Rectal smooth muscle tissue (tissue), 1 donor: ENCODE data around the gene PARD3.
"Not testable (repeated sequence)": the region's sequence is repeated elsewhere in the genome, so short reads cannot be mapped to it uniquely, and the experiment has no call there.

ENCODE experiments used
- H3K27ac ChIP-seq: one replicate; pipeline ENCODE4 v1.7.0; 2013; ENCODE audit warnings: low read depth, low read length, inconsistent platforms
- H3K27me3 ChIP-seq: one replicate; pipeline ENCODE4 v1.7.0; 2013; ENCODE audit warnings: low read length; ENCODE audit not compliant: control insufficient read depth, insufficient read depth
- H3K36me3 ChIP-seq: one replicate; pipeline ENCODE4 v1.7.0; 2013; ENCODE audit warnings: low read length; ENCODE audit not compliant: control insufficient read depth, insufficient read depth
- H3K4me1 ChIP-seq: one replicate; pipeline ENCODE4 v1.7.0; 2013; ENCODE audit warnings: low read length; ENCODE audit not compliant: control insufficient read depth, insufficient read depth
- H3K4me3 ChIP-seq: one replicate; pipeline ENCODE4 v1.7.0; 2013; ENCODE audit warnings: low read length
- H3K9ac ChIP-seq: one replicate; pipeline ENCODE4 v1.7.0; 2013; ENCODE audit warnings: low read length

The PARD3 gene

DNA sequence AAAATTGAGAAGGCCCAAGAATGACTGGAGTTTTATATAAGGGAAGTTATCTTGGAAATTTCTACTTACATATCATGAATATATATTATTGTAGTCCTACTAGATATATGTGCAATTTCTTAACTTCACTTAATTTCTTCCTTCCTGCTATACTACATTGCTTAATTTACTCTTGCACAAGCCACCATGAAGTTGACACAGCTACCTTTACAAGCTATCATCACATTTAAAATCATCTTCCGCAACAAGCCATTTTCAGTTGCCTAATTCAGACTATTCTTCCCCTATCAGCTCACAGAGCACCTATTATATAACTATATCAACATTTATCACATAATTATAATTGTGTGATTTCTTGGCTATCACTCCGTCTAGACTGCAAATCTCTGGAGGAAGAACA lies 418.4 kb downstream of the PARD3 start:
- no peak overlapping the region for H3K27ac ChIP-seq
- H3K4me3 ChIP-seq = no peak overlapping the region
- H3K36me3 ChIP-seq = no peaks in the 10 kb centered on the region
- H3K27me3 ChIP-seq = no peaks in the 10 kb centered on the region
- H3K9ac ChIP-seq = no peak overlapping the region
- no peaks in the 10 kb centered on the region for H3K4me1 ChIP-seq

DNA sequence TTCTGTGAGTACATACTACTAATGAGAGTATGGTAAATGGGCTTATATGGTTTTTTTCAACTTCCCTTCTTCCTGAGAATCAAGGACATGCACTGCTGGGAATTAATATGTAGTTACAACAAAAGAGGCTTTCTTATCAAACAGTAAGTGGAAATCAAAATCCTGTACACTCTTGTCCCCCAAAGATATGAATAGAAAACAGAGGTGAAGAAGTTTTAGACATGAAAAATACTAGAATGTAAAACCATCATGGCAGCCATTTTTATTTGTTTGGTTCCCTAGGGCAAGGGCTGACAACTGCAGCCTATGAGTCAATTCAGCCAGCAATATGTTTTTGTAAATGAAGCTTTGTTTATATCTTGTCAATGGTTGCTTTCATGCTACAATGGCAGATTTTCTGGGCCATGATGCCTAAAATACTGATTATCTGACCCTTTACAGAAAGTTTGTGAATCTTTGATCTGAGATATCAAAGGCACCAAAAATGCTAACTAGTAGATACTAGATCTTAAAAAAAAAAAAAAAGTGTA lies 422.4 kb downstream of the PARD3 start:
- no peak overlapping the region for H3K4me3 ChIP-seq
- H3K4me1 ChIP-seq = peaks cover 3% of the 10 kb centered on the region
- no peak overlapping the region for H3K27ac ChIP-seq
- H3K36me3 ChIP-seq = no peaks in the 10 kb centered on the region
- H3K27me3 ChIP-seq = no peaks in the 10 kb centered on the region
- no peak overlapping the region for H3K9ac ChIP-seq

DNA sequence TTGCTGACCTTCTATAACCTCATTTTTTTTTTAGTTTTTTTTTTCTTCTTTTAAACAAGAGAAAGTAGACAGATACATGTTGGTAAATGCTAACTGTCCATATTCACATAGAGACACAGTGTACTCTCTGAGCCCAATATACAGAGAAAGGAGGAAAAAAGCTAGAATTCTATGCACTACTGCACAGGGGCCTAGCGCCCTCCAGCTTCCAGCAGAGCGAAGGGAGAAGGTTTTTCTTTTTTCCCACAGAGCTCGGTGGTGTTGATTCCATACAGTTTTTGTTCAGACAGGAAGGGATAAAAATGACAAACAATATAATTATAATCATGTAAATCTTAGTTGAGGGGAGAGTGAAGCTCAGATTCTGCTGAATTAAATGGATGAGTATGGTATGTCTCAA lies 423.9 kb downstream of the PARD3 start:
- not testable (repeated sequence) for H3K4me1 ChIP-seq, H3K27ac ChIP-seq, H3K4me3 ChIP-seq, H3K27me3 ChIP-seq, H3K36me3 ChIP-seq, H3K9ac ChIP-seq

DNA sequence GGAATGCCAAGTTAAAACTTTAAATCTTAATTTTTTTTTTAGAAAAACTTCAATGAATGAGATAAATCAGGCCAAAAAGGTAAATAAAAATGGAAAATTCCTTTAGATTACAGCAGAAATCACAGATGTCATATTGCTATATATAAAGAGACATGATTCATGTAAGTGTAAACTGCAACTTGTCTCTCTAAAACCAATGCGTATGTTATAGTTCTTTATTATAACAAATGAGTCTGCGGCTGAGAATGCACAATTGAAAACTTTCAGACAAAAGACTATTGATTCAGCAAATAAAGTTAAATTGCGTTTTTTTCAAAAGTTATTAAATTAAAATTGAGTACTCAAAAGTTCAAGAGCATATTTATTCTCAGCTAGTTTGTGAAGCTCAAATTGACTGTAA lies 425.3 kb downstream of the PARD3 start:
- peaks cover 3% of the 10 kb centered on the region for H3K4me1 ChIP-seq
- H3K27ac ChIP-seq = no peak overlapping the region
- no peak overlapping the region for H3K9ac ChIP-seq
- no peak overlapping the region for H3K4me3 ChIP-seq
- no peaks in the 10 kb centered on the region for H3K27me3 ChIP-seq
- no peaks in the 10 kb centered on the region for H3K36me3 ChIP-seq

DNA sequence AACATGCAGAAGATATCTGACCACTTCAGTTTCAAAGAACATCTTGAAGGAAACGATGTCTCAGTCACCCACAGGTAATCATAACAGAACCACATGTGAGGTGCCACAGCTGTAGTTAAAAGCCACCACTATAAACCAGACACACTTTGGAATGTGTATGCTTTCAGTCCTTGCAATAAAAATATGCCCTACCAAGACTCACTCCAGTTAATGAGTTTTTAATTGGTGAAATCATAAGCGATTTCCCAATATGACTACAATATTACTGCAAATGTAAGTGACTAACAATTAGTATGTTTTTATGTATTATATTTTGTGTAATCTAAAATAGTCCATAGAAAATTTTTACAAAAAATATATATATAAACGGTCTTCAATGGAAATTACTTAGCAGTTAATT lies 428.2 kb downstream of the PARD3 start:
- H3K9ac ChIP-seq = no peak overlapping the region
- no peaks in the 10 kb centered on the region for H3K36me3 ChIP-seq
- H3K27me3 ChIP-seq = no peaks in the 10 kb centered on the region
- no peak overlapping the region for H3K27ac ChIP-seq
- H3K4me3 ChIP-seq = no peak overlapping the region
- H3K4me1 ChIP-seq = peaks cover 3% of the 10 kb centered on the region

DNA sequence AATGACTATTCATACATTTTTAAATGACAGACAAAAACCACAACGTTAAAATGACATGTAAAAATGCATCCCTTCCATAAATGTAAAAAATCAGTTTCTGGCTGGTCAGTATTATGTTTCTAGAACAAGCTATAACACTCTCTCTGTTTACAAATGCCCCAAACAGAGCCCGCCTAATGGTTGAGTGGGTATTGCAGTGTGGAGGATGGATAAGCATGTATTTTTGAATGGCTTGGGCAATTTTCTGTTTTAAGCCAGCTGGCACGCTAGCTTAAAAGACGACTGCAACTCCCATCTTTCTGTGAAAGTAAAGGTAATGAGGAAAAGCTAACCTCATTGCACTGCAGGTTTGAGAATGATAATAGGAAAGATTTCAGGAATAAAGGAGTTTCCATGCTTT lies 430.7 kb downstream of the PARD3 start:
- Histone ChIP-seq H3K36me3 (no peaks in the 10 kb centered on the region), H3K27me3 (no peaks in the 10 kb centered on the region), H3K9ac (no peak overlapping the region), H3K4me3 (no peak overlapping the region), H3K4me1 (peaks cover 3% of the 10 kb centered on the region), H3K27ac (no peak overlapping the region)

DNA sequence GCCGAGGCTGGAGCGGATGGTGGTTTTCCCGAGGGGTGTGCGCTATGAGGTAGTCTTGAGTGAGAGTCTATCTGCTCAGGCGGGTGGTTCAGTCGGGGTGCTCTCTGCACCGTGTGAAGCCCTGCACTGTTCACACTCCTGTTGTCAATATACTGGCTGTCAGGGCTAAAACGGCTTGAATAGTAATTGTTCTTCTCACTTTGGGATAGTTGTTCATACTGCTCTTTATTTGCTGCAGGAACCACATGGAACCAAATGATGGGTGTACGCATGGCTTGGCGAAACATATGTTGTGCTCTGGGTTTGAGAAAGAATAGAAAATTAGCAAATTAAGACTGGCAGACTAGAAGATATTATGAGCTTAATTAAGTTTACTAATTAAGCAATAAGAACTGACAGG lies 432.5 kb downstream of the PARD3 start:
- Histone ChIP-seq H3K4me3 (no peak overlapping the region), H3K36me3 (no peaks in the 10 kb centered on the region), H3K4me1 (no peaks in the 10 kb centered on the region), H3K27me3 (no peaks in the 10 kb centered on the region), H3K27ac (no peak overlapping the region), H3K9ac (no peak overlapping the region)

DNA sequence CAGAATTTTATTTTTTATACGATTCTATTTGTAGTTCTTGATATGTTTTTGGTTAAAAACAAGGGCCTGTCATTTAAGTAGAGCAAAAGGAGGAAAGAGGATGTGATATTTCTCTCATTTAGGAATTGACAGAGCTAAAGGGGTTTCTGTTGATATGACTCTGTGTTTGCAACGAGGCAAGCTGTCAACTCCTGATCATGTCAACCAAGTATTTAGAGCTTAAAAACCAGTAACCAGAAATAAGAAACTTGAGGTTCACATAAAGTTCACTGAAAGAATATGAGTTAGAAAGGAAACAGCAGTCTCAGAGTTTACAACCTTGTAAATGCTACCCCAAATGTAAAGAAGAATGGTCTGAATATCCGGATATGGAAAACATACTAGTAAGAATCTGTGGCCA lies 434.2 kb downstream of the PARD3 start:
- Histone ChIP-seq H3K36me3 (no peaks in the 10 kb centered on the region), H3K27ac (no peak overlapping the region), H3K27me3 (no peaks in the 10 kb centered on the region), H3K9ac (no peak overlapping the region), H3K4me3 (no peak overlapping the region), H3K4me1 (no peaks in the 10 kb centered on the region)

DNA sequence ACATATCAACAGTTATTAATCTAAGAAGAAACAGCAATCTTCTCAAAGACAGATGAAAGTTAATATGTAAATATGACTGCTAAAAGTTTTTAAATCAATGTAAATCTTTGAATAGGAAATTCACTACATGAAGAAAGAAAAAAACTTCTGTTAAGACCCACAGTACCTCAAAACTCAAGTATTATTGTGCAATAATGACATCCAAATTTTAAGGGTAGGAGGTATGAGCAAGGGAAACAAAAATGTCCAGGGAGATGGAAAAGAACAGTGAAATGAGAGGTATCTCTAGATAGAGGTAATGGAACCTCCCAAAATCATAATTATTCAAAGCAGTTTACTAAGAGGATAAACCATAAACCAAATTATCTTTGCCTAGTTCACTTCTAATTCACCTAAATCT lies 436.8 kb downstream of the PARD3 start:
- H3K9ac ChIP-seq = no peak overlapping the region
- H3K36me3 ChIP-seq = no peaks in the 10 kb centered on the region

DNA sequence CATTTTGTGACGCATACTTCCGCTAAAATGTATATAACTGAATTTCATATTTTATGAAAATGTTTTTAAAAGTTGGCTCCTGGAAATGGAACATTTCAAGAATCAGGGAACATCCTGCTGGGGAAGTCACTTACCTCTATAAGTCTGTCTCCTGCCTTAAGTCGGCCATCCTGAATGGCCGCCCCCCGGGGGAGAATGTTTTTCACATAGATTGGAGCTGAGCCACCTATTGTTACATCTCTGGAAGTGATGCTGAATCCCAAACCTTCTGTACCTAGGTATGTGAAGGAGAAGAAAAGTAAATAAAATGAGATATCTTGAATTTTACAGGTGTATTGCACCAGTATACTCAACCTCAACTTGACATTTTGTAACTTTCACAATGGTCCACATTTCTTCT lies 437.3 kb downstream of the PARD3 start:
- Histone ChIP-seq H3K4me3 (no peak overlapping the region), H3K9ac (no peak overlapping the region), H3K36me3 (no peaks in the 10 kb centered on the region), H3K27me3 (no peaks in the 10 kb centered on the region), H3K27ac (no peak overlapping the region), H3K4me1 (no peaks in the 10 kb centered on the region)

More for the DNA sequence above, 436.8 kb downstream of the PARD3 start:
- Histone ChIP-seq H3K4me3 (no peak overlapping the region), H3K4me1 (no peaks in the 10 kb centered on the region), H3K27me3 (no peaks in the 10 kb centered on the region), H3K27ac (no peak overlapping the region)

DNA sequence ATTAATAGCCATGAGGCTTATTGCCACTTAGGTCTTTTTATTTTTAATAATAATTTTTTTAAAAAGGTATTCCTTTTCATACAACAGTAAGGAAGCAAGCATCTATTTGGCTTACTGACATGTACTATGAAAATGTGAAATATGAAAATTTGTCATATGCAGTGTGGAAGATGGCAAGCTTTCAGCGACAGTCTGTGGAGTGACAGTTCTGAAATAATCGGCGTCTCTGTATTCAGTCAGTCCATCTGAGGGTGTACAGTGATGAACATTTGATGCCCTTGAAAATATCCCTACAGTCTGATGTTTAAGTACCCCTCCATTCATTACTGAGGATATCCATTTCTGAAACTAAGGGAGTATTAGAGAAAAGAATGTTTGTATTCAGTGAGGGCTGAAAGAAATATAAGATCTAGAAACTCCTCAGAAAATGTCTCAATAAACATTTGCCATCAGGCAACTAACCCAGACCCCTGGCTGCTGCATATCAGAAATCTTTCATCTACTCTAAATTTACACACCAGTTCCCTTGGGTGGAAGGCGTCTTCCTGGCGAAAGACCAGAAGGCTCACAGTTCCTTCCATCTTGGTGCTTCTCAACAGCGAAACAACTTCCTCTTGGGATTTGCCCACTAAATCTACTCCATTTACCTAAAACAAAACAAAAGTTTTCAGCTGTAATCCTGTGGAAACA lies 440.6 kb downstream of the PARD3 start:
- Histone ChIP-seq H3K36me3 (no peaks in the 10 kb centered on the region), H3K27ac (no peak overlapping the region), H3K9ac (no peak overlapping the region), H3K27me3 (no peaks in the 10 kb centered on the region), H3K4me1 (no peaks in the 10 kb centered on the region), H3K4me3 (no peak overlapping the region)

DNA sequence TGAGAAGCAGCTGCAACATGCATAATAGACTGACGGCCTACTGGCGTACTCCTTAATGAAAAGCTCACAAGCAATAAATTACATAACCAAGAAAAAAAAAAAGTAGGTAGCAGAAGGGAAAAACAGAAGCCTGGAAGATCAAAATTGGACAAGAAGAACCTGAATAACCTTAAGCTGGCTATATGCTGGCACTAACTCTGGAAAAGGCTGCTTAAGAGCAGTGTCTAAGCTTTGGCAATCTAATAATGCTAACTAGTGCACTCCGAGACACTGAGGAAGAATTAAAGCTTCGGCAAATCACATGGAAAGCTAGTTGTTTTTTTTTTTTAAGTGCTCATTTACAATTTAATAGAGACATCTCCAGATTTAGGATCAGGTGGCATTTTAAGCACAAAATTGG lies 441.9 kb downstream of the PARD3 start:
- Histone ChIP-seq H3K4me1 (no peaks in the 10 kb centered on the region), H3K27me3 (no peaks in the 10 kb centered on the region), H3K36me3 (no peaks in the 10 kb centered on the region), H3K4me3 (no peak overlapping the region), H3K27ac (no peak overlapping the region), H3K9ac (no peak overlapping the region)

DNA sequence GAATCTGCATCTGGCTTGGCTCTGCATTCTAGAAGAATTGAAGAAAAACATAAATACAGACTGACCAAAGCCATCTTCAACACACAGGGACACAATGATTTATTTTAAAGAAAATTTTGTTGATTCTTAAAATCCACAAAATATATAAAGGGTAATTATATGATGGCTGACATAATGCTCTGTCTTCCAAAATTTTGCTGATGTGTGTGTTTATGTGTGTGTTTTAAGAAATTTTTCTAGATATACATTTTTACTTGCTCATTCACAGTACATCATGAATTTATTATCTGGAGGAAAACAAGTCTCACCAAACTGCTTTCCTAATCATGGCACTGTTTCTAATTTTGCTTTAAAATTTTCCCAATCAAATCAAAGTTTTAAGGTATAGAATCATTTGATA lies 442.6 kb downstream of the PARD3 start:
- H3K4me1 ChIP-seq = no peaks in the 10 kb centered on the region
- no peak overlapping the region for H3K9ac ChIP-seq
- no peak overlapping the region for H3K27ac ChIP-seq
- no peaks in the 10 kb centered on the region for H3K36me3 ChIP-seq
- H3K4me3 ChIP-seq = no peak overlapping the region
- no peaks in the 10 kb centered on the region for H3K27me3 ChIP-seq
